Calu3 (cell line): Measurements from ENCODE around the gene ECE2. TPM values are rescaled to one million over a fixed set of nuclear protein-coding genes. Genes with fewer than 3 reads are reported as not detected.

Source experiments
- BruUV-seq: library from RNA; stranded (reverse); fragments of 400-500 nt; replicated peaks from 2 replicates; lab custom pipeline; 2021; lab: Mats Ljungman, UMichigan
- CTCF ChIA-PET: fragments of 300-600 bp; sonication (Branson Sonifier 250); formaldehyde crosslinking; loops from one replicate; lab custom pipeline; 2022; ENCODE audit warnings: antibody characterized with exemption; lab: Charles Lee
- DNase-seq: peaks from one replicate; pipeline ENCODE4 v3.0.0; 2022
- H3K27ac Mint-ChIP-seq: one replicate; pipeline ENCODE4 v1.8.0; 2022; ENCODE audit warnings: mixed read lengths; ENCODE audit not compliant: unreplicated experiment
- H3K27me3 Mint-ChIP-seq: one replicate; pipeline ENCODE4 v1.8.0; 2022; ENCODE audit warnings: mixed read lengths; ENCODE audit not compliant: unreplicated experiment
- H3K36me3 Mint-ChIP-seq: one replicate; pipeline ENCODE4 v1.8.0; 2022; ENCODE audit warnings: mild to moderate bottlenecking, moderate library complexity, mixed read lengths; ENCODE audit not compliant: insufficient read depth, unreplicated experiment
- H3K4me1 Mint-ChIP-seq: one replicate; pipeline ENCODE4 v1.8.0; 2022; ENCODE audit warnings: mild to moderate bottlenecking, low read depth, mixed read lengths; ENCODE audit not compliant: unreplicated experiment
- H3K4me3 Mint-ChIP-seq: one replicate; pipeline ENCODE4 v1.8.0; 2022; ENCODE audit warnings: mild to moderate bottlenecking, low read depth, moderate library complexity, mixed read lengths; ENCODE audit not compliant: unreplicated experiment
- H3K9me3 Mint-ChIP-seq: one replicate; pipeline ENCODE4 v1.8.0; 2022; ENCODE audit warnings: low read depth, mixed read lengths; ENCODE audit not compliant: unreplicated experiment
- CTCF ChIP-seq: fragments of 200-600 bp; IDR thresholded peaks from one replicate; pipeline ENCODE4 v1.8.0; 2022; ENCODE audit warnings: antibody characterized with exemption; ENCODE audit not compliant: unreplicated experiment
- intact Hi-C: fragments of 100-400 bp; cut with micrococcal nuclease; formaldehyde crosslinking; loops from one replicate; pipeline ENCODE4 v1.10.0; 2022; ENCODE audit not compliant: unreplicated experiment
- total RNA-seq: library from RNA; stranded (reverse); gene quantifications from 2 replicates; pipeline ENCODE4 v1.2.3, GENCODE V29; 2022

Gene ECE2
- total RNA-seq, 1 experiment from 2014 or later = not detected

GRCh38 chr3:184272269-184272668 lies 3.6 kb upstream of the ECE2 start:
- H3K4me3 Mint-ChIP-seq = no peak overlapping the region
- H3K36me3 Mint-ChIP-seq = no peaks in the 10 kb centered on the region
- no TSS peak for BruUV-seq
- H3K9me3 Mint-ChIP-seq = peaks cover 1% of the 10 kb centered on the region
- no peak overlapping the region for H3K27ac Mint-ChIP-seq
- H3K27me3 Mint-ChIP-seq = peaks cover 62% of the 10 kb centered on the region
- H3K4me1 Mint-ChIP-seq = no peaks in the 10 kb centered on the region
- intact Hi-C loops = no loop called here
- TF ChIP-seq CTCF = no peak
- CTCF ChIA-PET = interaction anchor here (0.6 to 1.0 kb wide), 2 partner anchors 15 to 1485 kb away, joined by 3 to 5 read pairs; no protein-coding TSS in a partner anchor
- DNase-seq = no peak

DNA sequence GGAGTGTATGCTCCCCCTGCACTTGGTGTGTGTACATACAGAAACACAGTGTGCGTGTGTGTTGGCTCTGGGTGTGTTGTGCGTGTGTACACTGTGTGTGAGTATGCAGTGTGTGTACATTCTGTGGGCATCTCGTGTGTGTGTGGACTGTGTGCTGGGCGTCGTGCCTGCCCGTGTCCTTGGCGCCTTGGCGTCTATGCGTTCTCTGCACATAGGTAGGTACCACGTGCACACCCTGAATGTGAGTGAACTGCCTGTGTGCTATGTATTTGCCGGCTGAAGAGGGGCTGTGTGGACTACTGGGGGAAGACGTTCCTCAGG lies 481 bp upstream of the ECE2 start:
- Mint-ChIP-seq H3K27me3 (peaks cover 74% of the 10 kb centered on the region), H3K4me1 (no peaks in the 10 kb centered on the region), H3K27ac (no peak overlapping the region), H3K36me3 (no peaks in the 10 kb centered on the region), H3K9me3 (no peaks in the 10 kb centered on the region), H3K4me3 (no peak overlapping the region)
- intact Hi-C loops = no loop called here
- CTCF ChIA-PET = interaction anchor here (0.7 kb wide), 1 partner anchor 806 kb away, joined by 3 read pairs; no protein-coding TSS in a partner anchor
- no TSS peak for BruUV-seq
- TF ChIP-seq CTCF = no peak
- no peak for DNase-seq

- Mint-ChIP-seq H3K9me3 (no peaks in the 10 kb centered on the region), H3K4me3 (no peak overlapping the region), H3K27ac (no peak overlapping the region), H3K27me3 (peaks cover 85% of the 10 kb centered on the region), H3K36me3 (no peaks in the 10 kb centered on the region), H3K4me1 (no peaks in the 10 kb centered on the region)
- TF ChIP-seq CTCF = no peak
- DNase-seq = no peak
- BruUV-seq = no TSS peak
- CTCF ChIA-PET = no interaction called here
- intact Hi-C loops = no loop called here
Measured at GRCh38 chr3:184277366-184277765, 1.5 kb downstream of the ECE2 start.

DNA sequence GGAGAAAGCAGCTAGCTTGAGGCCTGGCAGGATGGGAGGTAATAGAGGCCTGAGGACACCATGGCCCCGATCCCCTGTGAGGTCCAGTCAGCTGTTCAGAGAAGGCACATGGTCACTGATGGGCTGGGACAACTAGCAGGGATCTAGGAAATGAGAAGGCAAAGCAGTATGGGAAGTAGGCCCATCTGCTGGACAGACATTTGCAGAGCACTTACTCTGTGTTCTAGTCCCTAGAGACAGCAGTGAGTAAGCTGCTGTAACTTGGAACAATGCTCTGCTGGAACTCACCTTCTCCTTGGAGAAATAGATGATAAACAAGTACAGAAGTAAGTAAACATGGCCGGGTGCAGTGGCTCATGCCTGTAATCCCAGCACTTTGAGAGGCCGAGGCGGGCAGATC lies 7.1 kb downstream of the ECE2 start:
- intact Hi-C loops = no loop called here
- Mint-ChIP-seq H3K9me3 (no peaks in the 10 kb centered on the region), H3K27ac (no peak overlapping the region), H3K4me1 (no peaks in the 10 kb centered on the region), H3K36me3 (no peaks in the 10 kb centered on the region), H3K4me3 (no peak overlapping the region), H3K27me3 (peaks cover 96% of the 10 kb centered on the region)
- TF ChIP-seq CTCF = no peak
- no peak for DNase-seq
- CTCF ChIA-PET = interaction anchor here (0.5 to 1.0 kb wide), 3 partner anchors 41 to 154 kb away, joined by 3 to 4 read pairs (median 3); no protein-coding TSS in a partner anchor
- BruUV-seq = no TSS peak
